HepG2 (cell line): ENCODE data around the gene TMEM107. TPM values are rescaled to one million over a fixed set of nuclear protein-coding genes. Genes with fewer than 3 reads are reported as not detected.
A peak's percentile ranks its signal among the peaks of the same experiment; 100 is the strongest.

Experiments
- ARNTL ChIP-seq: sonication (generic); formaldehyde crosslinking; IDR thresholded peaks from 2 replicates; pipeline ENCODE4 v1.4.0; 2020; ENCODE audit warnings: mild to moderate bottlenecking, missing genetic modification reagents
- EZH2 ChIP-seq: conservative IDR thresholded peaks from 2 replicates; pipeline ENCODE4 v1.6.1; 2012; ENCODE audit warnings: mild to moderate bottlenecking, low read depth, low read length, moderate library complexity
- HDAC6 ChIP-seq: fragments of 200-600 bp; sonication (generic); IDR thresholded peaks from 2 replicates; pipeline ENCODE4 v1.7.0; 2017; ENCODE audit warnings: mild to moderate bottlenecking, antibody characterized with exemption, low read length, low read depth
- HNRNPUL1 ChIP-seq: fragments of 200-400 bp; formaldehyde crosslinking; IDR thresholded peaks from 2 replicates; pipeline ENCODE4 v1.6.1; 2017; ENCODE audit warnings: low read depth, mild to moderate bottlenecking, low read length, moderate library complexity
- ISL2 ChIP-seq: sonication (generic); formaldehyde crosslinking; IDR thresholded peaks from 2 replicates; pipeline ENCODE4 v1.5.0; 2020; ENCODE audit warnings: missing genetic modification reagents
- MEF2D ChIP-seq: sonication (generic); formaldehyde crosslinking; IDR thresholded peaks from 2 replicates; pipeline ENCODE4 v1.5.1; 2020; ENCODE audit warnings: mild to moderate bottlenecking, missing genetic modification reagents
- POGZ ChIP-seq: sonication (generic); formaldehyde crosslinking; IDR thresholded peaks from 2 replicates; pipeline ENCODE4 v1.4.0; 2020; ENCODE audit warnings: mild to moderate bottlenecking, missing genetic modification reagents
- TBL1XR1 ChIP-seq: fragments of 150-350 bp; IDR thresholded peaks from 2 replicates; pipeline ENCODE4 v1.6.1; 2014; ENCODE audit warnings: borderline replicate concordance, low read length; ENCODE audit not compliant: partially characterized antibody
- TBX2 ChIP-seq: sonication (generic); formaldehyde crosslinking; IDR thresholded peaks from 2 replicates; pipeline ENCODE4 v1.5.0; 2020; ENCODE audit warnings: missing genetic modification reagents, mild to moderate bottlenecking, borderline replicate concordance
- TCF7 ChIP-seq: sonication (generic); IDR thresholded peaks from 2 replicates; pipeline ENCODE4 v1.6.1; 2016; ENCODE audit warnings: antibody characterized with exemption, low read depth
- ZBTB40 ChIP-seq, 2 experiments: fragments of 450-650 bp in 1 of 2; sonication (generic) in 1 of 2; formaldehyde crosslinking in 1 of 2; IDR thresholded peaks; 2 replicates each; pipeline versions ENCODE4 v1.6.1 to v1.8.0; 2016 to 2022; ENCODE audit warnings: antibody characterized with exemption in 1 of 2, mild to moderate bottlenecking in 1 of 2, missing genetic modification reagents in 1 of 2
- ZFX ChIP-seq: sonication (generic); formaldehyde crosslinking; IDR thresholded peaks from 2 replicates; pipeline ENCODE4 v1.4.0; 2020; ENCODE audit warnings: mild to moderate bottlenecking, low read depth, missing genetic modification reagents, moderate library complexity
- ZKSCAN1 ChIP-seq: fragments of 150-350 bp; IDR thresholded peaks from 2 replicates; pipeline ENCODE4 v1.6.1; 2014; ENCODE audit warnings: low read length
- ZNF251 ChIP-seq: sonication (generic); formaldehyde crosslinking; IDR thresholded peaks from 2 replicates; pipeline ENCODE4 v1.9.0; 2021; ENCODE audit warnings: mild to moderate bottlenecking, missing genetic modification reagents
- ZNF292 ChIP-seq: sonication (generic); formaldehyde crosslinking; IDR thresholded peaks from 2 replicates; pipeline ENCODE4 v1.8.1; 2022; ENCODE audit warnings: mild to moderate bottlenecking, low read depth, missing genetic modification reagents, borderline replicate concordance
- ZNF780A ChIP-seq: sonication (generic); formaldehyde crosslinking; IDR thresholded peaks from 2 replicates; pipeline ENCODE4 v1.8.0; 2022; ENCODE audit warnings: mild to moderate bottlenecking, missing genetic modification reagents, moderate library complexity
- ZNF850 ChIP-seq: sonication (generic); formaldehyde crosslinking; conservative IDR thresholded peaks from 2 replicates; pipeline ENCODE4 v1.9.0; 2021; ENCODE audit warnings: mild to moderate bottlenecking, missing genetic modification reagents
- ZSCAN5A ChIP-seq: sonication (generic); formaldehyde crosslinking; IDR thresholded peaks from 2 replicates; pipeline ENCODE4 v1.8.0; 2022; ENCODE audit warnings: mild to moderate bottlenecking, missing genetic modification reagents, borderline replicate concordance
- ZSCAN9 ChIP-seq: IDR thresholded peaks from 2 replicates; pipeline ENCODE4 v1.6.1; 2016; ENCODE audit warnings: borderline replicate concordance
- polyA plus RNA-seq, 8 experiments: library from polyadenylated mRNA; depleted of rRNA in 3 of 8; stranded (reverse) in 7 of 8; unstranded in 1 of 8; fragments of >200 nt; fragmentation: Illumina TruSeq in 4 of 8; extraction: Trizol in 4 of 8; gene quantifications; 2 replicates each; pipeline versions ENCODE4 v1.2.1 to v1.2.3, GENCODE V29; 2011 to 2016; ENCODE audit warnings: low read depth in 4 of 8, missing spikeins in 1 of 8, mixed read lengths in 1 of 8; ENCODE audit not compliant: insufficient read depth in 1 of 8
- total RNA-seq, 5 experiments: library from RNA; depleted of rRNA; stranded (reverse); fragments of >200 nt; fragmentation: Illumina TruSeq; extraction: Trizol; gene quantifications; 2 replicates each; pipeline ENCODE4 v1.2.3, GENCODE V29; 2016; ENCODE audit warnings: low read depth in 1 of 5
- TF ChIP-seq, protein P1 (sequence below): IDR thresholded peaks from 2 replicates; pipeline ENCODE4 v1.6.1; 2018; ENCODE audit warnings: missing genetic modification reagents

TMEM107 gene
- total and polyA plus RNA-seq, 2 of the 13 experiments (the other 11 are each of a cell fraction or from before 2014, with no cell fraction given), result 7.2 to 15.3 TPM

GRCh38 chr17:8186446-8186786 is 10.2 kb upstream of the TMEM107 start (continued):
- TF ChIP-seq EZH2 (no peak), ARNTL (CRISPR knock-in tag) (no peak), ZBTB40 (IDR thresholded peaks at IDR 0.05) (no peak), ZBTB40 (CRISPR knock-in tag; IDR thresholded peaks at IDR 0.05) (no peak), ZNF292 (CRISPR knock-in tag) (no peak), TCF7 (no peak), ZNF850 (CRISPR knock-in tag) (no peak), ISL2 (CRISPR knock-in tag) (no peak), ZFX (peak; percentile 44; the same call in 1 of the 2 replicates), TBL1XR1 (no peak), POGZ (CRISPR knock-in tag) (0 out of 2 replicates have a peak, but pooled peaks have one; percentile 16), ZKSCAN1 (no peak), TBX2 (CRISPR knock-in tag) (peak; percentile 66), HDAC6 (no peak), MEF2D (CRISPR knock-in tag) (no peak), HNRNPUL1 (no peak), ZSCAN9 (CRISPR knock-in tag) (no peak), ZNF251 (CRISPR knock-in tag) (no peak), ZSCAN5A (no peak; the same call in 1 of the 2 replicates), ZNF780A (no peak)
- TF ChIP-seq, protein P1, sequence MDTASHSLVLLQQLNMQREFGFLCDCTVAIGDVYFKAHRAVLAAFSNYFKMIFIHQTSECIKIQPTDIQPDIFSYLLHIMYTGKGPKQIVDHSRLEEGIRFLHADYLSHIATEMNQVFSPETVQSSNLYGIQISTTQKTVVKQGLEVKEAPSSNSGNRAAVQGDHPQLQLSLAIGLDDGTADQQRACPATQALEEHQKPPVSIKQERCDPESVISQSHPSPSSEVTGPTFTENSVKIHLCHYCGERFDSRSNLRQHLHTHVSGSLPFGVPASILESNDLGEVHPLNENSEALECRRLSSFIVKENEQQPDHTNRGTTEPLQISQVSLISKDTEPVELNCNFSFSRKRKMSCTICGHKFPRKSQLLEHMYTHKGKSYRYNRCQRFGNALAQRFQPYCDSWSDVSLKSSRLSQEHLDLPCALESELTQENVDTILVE, result no peak
